Measurements from ENCODE around the gene PPP1R3G. TPM values are rescaled to one million over a fixed set of nuclear protein-coding genes. Genes with fewer than 3 reads are reported as not detected.

The PPP1R3G gene
- total RNA-seq, 1 experiment from 2014 or later, result 0.15 TPM

DNA sequence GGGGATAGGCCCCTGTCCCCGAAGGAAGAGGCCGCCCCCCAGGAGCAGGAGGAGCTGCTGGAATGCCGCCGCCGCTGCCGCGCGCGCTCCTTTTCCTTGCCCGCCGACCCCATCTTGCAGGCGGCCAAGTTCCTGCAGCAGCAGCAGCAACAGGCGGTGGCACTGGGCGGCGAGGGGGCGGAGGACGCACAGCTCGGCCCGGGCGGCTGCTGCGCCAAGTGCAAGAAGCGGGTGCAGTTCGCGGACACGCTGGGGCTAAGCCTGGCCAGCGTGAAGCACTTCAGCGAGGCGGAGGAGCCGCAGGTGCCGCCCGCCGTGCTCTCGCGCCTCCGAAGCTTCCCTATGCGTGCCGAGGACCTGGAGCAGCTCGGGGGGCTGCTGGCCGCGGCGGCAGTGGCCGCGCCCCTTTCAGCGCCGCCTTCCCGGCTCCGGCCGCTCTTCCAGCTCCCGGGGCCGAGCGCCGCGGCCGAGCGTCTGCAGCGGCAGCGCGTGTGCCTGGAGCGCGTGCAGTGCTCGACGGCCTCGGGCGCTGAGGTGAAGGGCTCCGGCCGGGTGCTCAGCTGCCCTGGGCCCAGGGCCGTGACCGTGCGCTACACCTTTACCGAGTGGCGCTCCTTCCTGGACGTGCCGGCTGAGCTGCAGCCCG lies 630 bp downstream of the PPP1R3G start (continued):
- no peak for TF ChIP-seq ZNF532 (CRISPR knock-in tag; IDR thresholded peaks at IDR 0.05; ENCODE audit: borderline replicate concordance)
- TF ChIP-seq IRF2 (CRISPR knock-in tag; IDR thresholded peaks at IDR 0.05; ENCODE audit: borderline replicate concordance, low read depth), result no peak
- peak; percentile 63; the same call in 1 of the 2 replicates for TF ChIP-seq NR2C2 (CRISPR knock-in tag; IDR thresholded peaks at IDR 0.05)
- TF ChIP-seq ATF3 (CRISPR knock-in tag; conservative IDR thresholded peaks at IDR 0.05), result no peak
- TF ChIP-seq, protein P1, sequence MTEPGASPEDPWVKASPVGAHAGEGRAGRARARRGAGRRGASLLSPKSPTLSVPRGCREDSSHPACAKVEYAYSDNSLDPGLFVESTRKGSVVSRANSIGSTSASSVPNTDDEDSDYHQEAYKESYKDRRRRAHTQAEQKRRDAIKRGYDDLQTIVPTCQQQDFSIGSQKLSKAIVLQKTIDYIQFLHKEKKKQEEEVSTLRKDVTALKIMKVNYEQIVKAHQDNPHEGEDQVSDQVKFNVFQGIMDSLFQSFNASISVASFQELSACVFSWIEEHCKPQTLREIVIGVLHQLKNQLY (CRISPR knock-in tag; IDR thresholded peaks at IDR 0.05), result no peak; the same call in 1 of the 2 replicates
- TF ChIP-seq NFYB (CRISPR knock-in tag; conservative IDR thresholded peaks at IDR 0.05; ENCODE audit: low read depth), result no peak
- TF ChIP-seq ZNF423 (CRISPR knock-in tag; IDR thresholded peaks at IDR 0.05), result no peak
- TF ChIP-seq ESRRA (CRISPR knock-in tag; IDR thresholded peaks at IDR 0.05; ENCODE audit: borderline replicate concordance), result peak; percentile 88; the same call in 1 of the 2 replicates
- TF ChIP-seq JUN (CRISPR knock-in tag; IDR thresholded peaks at IDR 0.05), result peak; percentile 77; the same call in 1 of the 2 replicates
- TF ChIP-seq, protein P2, sequence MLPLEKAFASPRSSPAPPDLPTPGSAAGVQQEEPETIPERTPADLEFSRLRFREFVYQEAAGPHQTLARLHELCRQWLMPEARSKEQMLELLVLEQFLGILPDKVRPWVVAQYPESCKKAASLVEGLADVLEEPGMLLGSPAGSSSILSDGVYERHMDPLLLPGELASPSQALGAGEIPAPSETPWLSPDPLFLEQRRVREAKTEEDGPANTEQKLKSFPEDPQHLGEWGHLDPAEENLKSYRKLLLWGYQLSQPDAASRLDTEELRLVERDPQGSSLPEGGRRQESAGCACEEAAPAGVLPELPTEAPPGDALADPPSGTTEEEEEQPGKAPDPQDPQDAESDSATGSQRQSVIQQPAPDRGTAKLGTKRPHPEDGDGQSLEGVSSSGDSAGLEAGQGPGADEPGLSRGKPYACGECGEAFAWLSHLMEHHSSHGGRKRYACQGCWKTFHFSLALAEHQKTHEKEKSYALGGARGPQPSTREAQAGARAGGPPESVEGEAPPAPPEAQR (CRISPR knock-in tag; IDR thresholded peaks at IDR 0.05), result no peak
- TF ChIP-seq, protein P3, sequence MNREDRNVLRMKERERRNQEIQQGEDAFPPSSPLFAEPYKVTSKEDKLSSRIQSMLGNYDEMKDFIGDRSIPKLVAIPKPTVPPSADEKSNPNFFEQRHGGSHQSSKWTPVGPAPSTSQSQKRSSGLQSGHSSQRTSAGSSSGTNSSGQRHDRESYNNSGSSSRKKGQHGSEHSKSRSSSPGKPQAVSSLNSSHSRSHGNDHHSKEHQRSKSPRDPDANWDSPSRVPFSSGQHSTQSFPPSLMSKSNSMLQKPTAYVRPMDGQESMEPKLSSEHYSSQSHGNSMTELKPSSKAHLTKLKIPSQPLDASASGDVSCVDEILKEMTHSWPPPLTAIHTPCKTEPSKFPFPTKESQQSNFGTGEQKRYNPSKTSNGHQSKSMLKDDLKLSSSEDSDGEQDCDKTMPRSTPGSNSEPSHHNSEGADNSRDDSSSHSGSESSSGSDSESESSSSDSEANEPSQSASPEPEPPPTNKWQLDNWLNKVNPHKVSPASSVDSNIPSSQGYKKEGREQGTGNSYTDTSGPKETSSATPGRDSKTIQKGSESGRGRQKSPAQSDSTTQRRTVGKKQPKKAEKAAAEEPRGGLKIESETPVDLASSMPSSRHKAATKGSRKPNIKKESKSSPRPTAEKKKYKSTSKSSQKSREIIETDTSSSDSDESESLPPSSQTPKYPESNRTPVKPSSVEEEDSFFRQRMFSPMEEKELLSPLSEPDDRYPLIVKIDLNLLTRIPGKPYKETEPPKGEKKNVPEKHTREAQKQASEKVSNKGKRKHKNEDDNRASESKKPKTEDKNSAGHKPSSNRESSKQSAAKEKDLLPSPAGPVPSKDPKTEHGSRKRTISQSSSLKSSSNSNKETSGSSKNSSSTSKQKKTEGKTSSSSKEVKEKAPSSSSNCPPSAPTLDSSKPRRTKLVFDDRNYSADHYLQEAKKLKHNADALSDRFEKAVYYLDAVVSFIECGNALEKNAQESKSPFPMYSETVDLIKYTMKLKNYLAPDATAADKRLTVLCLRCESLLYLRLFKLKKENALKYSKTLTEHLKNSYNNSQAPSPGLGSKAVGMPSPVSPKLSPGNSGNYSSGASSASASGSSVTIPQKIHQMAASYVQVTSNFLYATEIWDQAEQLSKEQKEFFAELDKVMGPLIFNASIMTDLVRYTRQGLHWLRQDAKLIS (CRISPR knock-in tag; IDR thresholded peaks at IDR 0.05; ENCODE audit: borderline replicate concordance), result no peak
- TF ChIP-seq FOXJ3 (CRISPR knock-in tag; IDR thresholded peaks at IDR 0.05; ENCODE audit: borderline replicate concordance), result no peak
- no peak for TF ChIP-seq ZNF396 (CRISPR knock-in tag; IDR thresholded peaks at IDR 0.05; ENCODE audit: borderline replicate concordance)
- TF ChIP-seq IRF1 (CRISPR knock-in tag; IDR thresholded peaks at IDR 0.05), result peak; percentile 88
- TF ChIP-seq ZNF671 (CRISPR knock-in tag; IDR thresholded peaks at IDR 0.05), result no peak
- no peak for TF ChIP-seq RORB (CRISPR knock-in tag; IDR thresholded peaks at IDR 0.05)
